IPS-NIHi7 (cell line): ENCODE measurements around the gene LIMCH1.

ENCODE experiments used
- DNase-seq: peaks from one replicate; pipeline ENCODE4 v3.0.0; 2012; ENCODE audit warnings: mixed read lengths; ENCODE audit errors: extremely low spot score

Gene LIMCH1

DNA sequence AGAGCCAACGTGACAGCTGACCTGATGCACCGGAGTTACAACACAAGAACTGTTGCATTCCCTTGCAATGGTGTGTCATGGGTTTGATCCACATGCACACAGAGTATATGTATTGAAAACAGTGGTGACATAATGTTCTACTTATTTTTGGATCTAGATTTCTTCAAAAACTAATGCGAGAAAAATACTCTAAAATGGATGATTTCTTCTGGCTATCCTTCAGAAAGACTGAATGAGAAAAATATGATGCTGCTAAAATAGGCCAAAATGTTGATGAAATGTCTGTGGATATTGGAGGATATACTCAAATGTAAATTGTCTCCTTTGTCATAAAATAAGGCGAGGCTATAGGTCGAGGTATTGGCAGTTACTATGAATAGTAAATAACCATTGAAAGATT, 30.4 kb downstream of the LIMCH1 start:
- no peak for DNase-seq

GRCh38 chr4:41569961-41570360, 32.0 kb downstream of the LIMCH1 start:
- DNase-seq, result no peak

DNA sequence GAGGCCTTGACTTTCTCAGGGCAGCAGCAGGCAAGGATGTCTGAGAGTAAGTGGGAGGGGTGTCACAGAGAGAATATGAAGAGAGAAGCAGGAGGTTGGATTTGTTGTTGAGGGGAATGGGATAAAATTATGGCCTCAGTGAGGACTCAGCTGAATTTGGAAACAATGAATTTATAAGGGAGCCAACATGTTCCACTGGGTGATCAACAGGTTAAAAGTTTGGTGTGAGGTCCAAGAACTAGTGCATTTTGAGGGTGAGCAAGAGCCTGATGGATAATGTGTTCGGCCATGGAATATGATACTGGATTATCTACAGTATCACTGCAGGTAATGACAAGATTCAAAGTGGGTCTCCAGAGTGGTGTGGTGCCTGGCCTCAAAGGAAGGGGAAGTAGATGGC, 33.5 kb downstream of the LIMCH1 start:
- no peak for DNase-seq

GRCh38 chr4:41572516-41572915, 34.6 kb downstream of the LIMCH1 start:
- DNase-seq, result no peak

GRCh38 chr4:41572956-41573355, 35.0 kb downstream of the LIMCH1 start:
- no peak for DNase-seq

GRCh38 chr4:41573502-41574001, 35.6 kb downstream of the LIMCH1 start:
- DNase-seq, result no peak

DNA sequence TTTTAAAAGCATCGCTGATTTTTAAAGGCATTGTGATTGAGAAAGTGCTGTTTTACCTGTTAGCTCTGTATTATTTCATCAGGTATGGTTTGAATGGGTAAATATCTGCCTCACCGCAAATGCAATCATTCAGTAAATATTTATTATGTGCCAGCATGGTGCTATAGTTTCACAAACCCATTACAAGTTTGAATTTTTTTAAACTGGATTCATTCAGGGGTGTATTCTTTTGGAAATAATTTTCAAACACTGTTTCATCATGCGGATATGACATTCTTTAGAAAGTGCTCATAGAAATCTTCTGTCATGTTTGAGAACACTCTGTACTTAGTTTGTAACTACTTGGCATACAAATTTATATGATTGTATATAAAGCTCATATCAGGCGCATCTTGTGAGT, 37.2 kb downstream of the LIMCH1 start:
- no peak for DNase-seq

GRCh38 chr4:41575665-41576064, 37.7 kb downstream of the LIMCH1 start:
- DNase-seq, result no peak

DNA sequence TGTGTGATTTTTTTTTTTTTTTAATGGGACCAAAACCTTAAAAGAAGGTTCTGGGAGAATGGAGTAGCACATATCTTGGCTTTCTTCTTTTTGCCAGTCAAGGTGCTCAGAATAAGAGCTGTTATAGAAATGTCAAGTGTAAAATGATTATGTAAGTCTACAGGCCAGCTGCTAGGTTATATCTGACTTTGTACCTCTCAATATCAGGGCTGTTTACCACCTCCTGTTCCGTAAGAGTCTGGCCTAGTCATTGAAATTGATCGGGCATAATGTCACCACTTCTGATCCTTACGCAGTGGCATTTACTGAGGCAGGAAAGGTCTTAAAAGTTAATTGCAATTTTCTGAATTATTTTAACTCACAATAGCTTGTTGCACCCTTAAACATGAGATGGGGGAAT, 41.1 kb downstream of the LIMCH1 start:
- no peak for DNase-seq

DNA sequence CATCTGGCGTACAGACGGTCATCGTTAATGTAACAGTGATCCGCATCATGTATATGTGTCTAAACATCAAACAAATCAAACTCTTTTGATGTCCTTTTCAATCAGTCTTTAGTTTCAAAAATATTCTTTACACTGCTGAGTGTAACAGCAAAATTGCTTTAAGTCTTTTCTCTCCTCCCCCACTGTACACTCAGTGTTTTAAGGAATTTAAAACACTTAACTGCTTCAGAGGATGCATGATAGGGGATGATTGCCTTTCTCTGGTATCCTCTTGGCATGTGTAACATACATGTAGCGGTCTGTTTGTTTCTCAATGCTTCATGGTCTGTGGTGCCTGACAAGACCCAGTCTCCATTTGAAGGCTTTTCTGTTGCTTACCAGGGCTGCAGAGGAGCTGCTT, 41.6 kb downstream of the LIMCH1 start:
- DNase-seq, result no peak

DNA sequence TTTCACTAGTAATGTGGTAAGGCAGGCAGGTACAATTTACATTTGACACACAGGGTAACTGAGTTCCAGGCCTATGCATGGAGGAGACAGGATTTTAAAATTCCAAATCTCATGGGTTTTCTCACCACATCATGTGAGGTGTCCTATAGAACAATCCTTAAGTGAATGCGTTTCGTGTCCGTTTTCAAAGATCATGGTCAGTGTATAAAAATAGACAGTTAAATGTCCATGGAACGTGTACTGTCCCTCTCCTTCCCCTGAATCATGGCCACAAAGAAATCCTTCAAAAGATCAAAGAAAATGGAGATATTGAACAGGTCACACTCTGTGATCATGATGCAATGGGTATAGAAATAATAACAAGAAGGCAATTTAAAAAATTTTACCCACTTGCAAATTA, 42.0 kb downstream of the LIMCH1 start:
- no peak for DNase-seq

DNA sequence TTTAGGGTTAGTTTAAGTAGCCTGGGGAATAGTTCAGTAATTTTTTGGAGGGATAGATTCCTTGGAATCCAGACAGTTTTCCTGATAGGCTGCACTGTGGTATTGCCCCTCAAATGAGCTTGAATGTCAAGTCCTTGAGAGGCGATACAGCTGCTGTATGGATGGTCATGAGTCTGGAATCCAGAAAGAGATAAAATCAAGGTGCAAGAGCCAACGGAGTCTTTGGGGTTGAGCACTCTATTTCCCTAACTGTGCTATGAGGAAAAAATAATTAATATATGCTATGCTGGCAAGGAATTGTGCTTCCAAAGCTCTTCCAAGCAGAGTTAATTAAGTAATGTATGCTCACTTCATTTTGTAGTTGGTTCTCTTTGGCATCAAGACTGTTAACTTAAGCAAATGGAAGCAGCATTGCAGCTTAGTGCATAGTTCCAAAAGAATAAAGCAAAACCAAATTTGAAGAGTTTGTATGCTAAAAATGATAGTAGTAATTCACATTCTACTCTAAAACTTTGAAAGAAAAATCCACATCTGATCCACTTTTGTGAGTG, 48.8 kb downstream of the LIMCH1 start:
- DNase-seq, result no peak

DNA sequence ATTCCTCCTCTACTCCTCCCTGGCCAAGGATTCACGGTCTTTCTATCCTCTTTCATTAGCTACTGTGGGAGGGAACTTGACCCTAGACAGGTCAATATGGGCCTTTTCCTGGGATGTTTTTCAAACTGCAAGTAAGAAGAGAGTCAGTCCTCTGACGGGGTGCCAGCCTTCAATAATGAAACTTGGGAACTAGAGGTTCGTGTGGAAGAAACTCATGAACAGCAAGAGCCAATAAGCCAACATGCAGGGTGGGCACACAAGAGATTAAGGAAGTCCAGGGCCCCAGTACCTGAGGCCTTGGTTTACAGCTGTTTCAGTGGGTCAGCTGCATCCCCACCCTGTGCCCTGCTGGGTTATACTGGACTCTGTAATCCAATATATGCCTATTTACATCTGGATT, 49.3 kb downstream of the LIMCH1 start:
- DNase-seq, result no peak

- no peak for DNase-seq
Observed at GRCh38 chr4:41590591-41590990, 52.6 kb downstream of the LIMCH1 start.

DNA sequence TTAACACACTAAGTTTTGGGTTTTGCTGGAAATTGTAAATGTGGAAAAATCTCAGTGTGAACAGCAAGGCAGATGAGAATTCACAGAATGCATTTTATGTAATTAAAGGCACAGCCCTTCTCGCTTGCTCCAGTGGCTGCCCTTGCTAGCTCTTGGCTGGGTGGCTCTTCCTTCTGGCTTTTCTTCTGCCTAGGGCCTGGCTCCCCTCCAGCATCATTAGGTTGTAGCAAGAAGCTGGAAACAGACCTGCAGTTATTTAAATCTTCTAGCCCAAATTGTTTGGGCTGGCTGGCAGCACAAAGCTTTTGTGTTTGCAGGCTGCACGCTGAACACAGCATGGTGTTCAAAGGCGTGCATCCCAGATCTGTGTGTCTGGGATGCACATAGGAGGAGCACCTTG, 56.5 kb downstream of the LIMCH1 start:
- DNase-seq, result no peak

DNA sequence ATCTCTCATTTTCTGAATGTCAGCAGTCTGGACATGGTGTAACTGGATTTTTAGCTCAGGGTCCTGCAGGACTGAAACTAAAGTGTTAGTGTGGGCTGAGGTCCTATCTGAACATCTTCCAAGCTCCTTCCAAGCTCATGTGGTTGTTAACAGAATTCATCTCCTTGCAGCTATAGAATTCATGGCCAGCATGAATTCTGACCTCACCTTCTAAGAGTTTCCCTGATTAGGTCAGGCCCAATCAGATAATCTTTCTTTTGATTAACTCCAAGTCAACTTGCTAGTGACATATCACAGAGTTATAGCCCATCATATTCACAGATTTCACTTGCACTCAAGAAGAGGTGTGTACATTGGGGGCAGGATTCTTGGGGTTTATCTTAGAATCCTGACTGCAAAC, 59.5 kb downstream of the LIMCH1 start:
- DNase-seq, result no peak

DNA sequence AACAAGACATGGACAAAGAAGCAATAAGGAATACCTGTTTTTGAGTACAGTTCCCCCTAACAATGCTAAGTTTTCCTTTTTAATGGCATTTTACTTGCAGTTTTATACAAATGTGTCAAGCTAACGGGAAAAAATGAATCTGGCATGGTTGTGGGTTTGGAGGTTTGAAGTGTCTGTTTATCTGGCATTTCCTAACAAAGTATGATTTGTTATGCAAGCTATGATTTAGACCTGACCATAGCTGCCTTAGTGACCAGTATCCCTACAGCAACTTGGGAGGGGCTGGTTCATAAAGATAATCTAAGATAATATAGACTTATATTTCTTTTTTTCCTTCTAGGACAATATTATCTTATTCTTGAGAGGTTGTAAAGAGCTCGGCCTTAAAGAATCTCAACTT, 60.6 kb downstream of the LIMCH1 start:
- no peak for DNase-seq

DNA sequence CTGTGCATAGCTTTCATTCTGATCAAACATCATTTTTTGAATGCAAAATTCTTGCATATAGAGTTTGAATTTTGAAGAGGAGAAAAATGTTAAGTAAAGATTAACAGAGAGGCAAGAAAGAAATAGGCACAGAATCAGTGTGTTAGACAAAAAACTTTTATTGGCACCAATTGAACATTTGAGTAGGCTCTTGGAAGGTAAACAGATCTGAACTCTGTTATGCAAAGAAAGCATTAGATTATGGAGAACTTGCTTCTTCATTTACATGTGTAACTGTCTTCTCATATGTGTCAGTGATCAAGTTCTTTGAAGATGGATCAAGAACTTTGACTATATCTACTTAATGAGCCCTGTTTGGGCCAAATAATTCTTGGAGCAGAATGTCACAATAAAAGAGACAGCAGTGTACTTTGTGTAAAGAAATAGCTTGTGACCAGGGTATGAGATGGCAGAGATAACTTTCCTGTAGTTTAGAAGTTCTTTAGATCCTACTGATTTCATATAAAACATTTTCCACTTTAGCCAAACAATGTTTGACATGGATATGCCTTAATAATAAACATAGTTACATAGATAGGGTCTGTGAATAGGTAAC, 61.3 kb downstream of the LIMCH1 start:
- no peak for DNase-seq

GRCh38 chr4:41600243-41600912, 62.4 kb downstream of the LIMCH1 start:
- no peak for DNase-seq

DNA sequence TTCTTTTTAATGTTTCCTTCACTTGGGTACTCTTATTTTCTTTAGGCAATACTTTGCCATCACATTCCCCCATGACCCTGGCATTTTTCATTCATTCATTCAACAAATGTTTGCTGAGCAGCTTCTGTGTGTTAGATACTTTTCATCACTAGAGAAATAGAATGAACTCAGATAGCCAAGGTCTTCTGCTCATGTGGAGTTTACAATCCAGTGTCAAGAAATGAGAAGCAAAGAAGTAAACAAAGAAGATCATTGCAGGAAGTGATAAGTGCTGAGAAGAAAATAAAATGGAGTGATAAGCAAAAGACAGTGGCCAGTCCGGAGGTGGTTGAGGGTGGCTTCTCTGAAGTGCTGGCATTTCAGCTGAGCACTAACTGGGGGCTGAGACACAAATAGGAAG, 63.1 kb downstream of the LIMCH1 start:
- no peak for DNase-seq

GRCh38 chr4:41602113-41602512, 64.2 kb downstream of the LIMCH1 start:
- no peak for DNase-seq

GRCh38 chr4:41602886-41603498, 65.0 kb downstream of the LIMCH1 start:
- no peak for DNase-seq

- no peak for DNase-seq
Observed at GRCh38 chr4:41609851-41610250, 71.9 kb downstream of the LIMCH1 start.
